ENCODE measurements around the gene AASDH.
A peak's percentile ranks its signal among the peaks of the same experiment; 100 is the strongest.

AASDH gene

GRCh38 chr4:56387023-56388001 is at the start of gene AASDH:
TSS of gene AASDH (minus strand) at chr4:56387491. CDS start at chr4:56384299, 3,192 bp downstream.
- DNase-seq (ENCODE audit: low read depth in 2 of 2) = peak; percentile 87 to 93

GRCh38 chr4:56435140-56435926 is 48.0 kb upstream of the AASDH start, which contains the start of gene PPAT:
TSS of gene PPAT (minus strand) at chr4:56435615. CDS start at chr4:56435477, 138 bp downstream.
- peak; percentile 97 to 98 for DNase-seq (ENCODE audit: low read depth in 2 of 2)

GRCh38 chr4:56434599-56435139 is 47.4 kb upstream of the AASDH start:
- DNase-seq (ENCODE audit: low read depth in 2 of 2) = peak in 1 of 2 donors; percentile 25

- DNase-seq (ENCODE audit: low read depth in 2 of 2) = no peak
Observed at GRCh38 chr4:56433280-56433679, 46.0 kb upstream of the AASDH start.

GRCh38 chr4:56430203-56430602 is 42.9 kb upstream of the AASDH start:
- DNase-seq (ENCODE audit: low read depth in 2 of 2) = no peak

GRCh38 chr4:56427179-56427578 is 39.9 kb upstream of the AASDH start:
- DNase-seq (ENCODE audit: low read depth in 2 of 2) = no peak

GRCh38 chr4:56426273-56426672 is 39.0 kb upstream of the AASDH start:
- no peak for DNase-seq (ENCODE audit: low read depth in 2 of 2)

- DNase-seq (ENCODE audit: low read depth in 2 of 2) = no peak
Observed at GRCh38 chr4:56425518-56425917, 38.2 kb upstream of the AASDH start.

- DNase-seq (ENCODE audit: low read depth in 2 of 2) = no peak
Observed at GRCh38 chr4:56424697-56425514, 37.6 kb upstream of the AASDH start.

- DNase-seq (ENCODE audit: low read depth in 2 of 2) = no peak
Observed at GRCh38 chr4:56424176-56424575, 36.9 kb upstream of the AASDH start.

GRCh38 chr4:56417396-56417795 is 30.1 kb upstream of the AASDH start:
- no peak for DNase-seq (ENCODE audit: low read depth in 2 of 2)

- DNase-seq (ENCODE audit: low read depth in 2 of 2) = no peak
Observed at GRCh38 chr4:56416349-56416748, 29.1 kb upstream of the AASDH start.

- DNase-seq (ENCODE audit: low read depth in 2 of 2) = no peak
Observed at GRCh38 chr4:56414135-56414670, 26.9 kb upstream of the AASDH start.

- DNase-seq (ENCODE audit: low read depth in 2 of 2) = no peak
Observed at GRCh38 chr4:56410247-56411062, 23.2 kb upstream of the AASDH start.

GRCh38 chr4:56409511-56410090 is 22.3 kb upstream of the AASDH start:
- no peak for DNase-seq (ENCODE audit: low read depth in 2 of 2)

GRCh38 chr4:56408978-56409377 is 21.7 kb upstream of the AASDH start:
- no peak for DNase-seq (ENCODE audit: low read depth in 2 of 2)

- DNase-seq (ENCODE audit: low read depth in 2 of 2) = no peak
Observed at GRCh38 chr4:56406151-56406550, 18.9 kb upstream of the AASDH start.

GRCh38 chr4:56405016-56405415 is 17.7 kb upstream of the AASDH start:
- no peak for DNase-seq (ENCODE audit: low read depth in 2 of 2)

- DNase-seq (ENCODE audit: low read depth in 2 of 2) = no peak
Observed at GRCh38 chr4:56400560-56400959, 13.3 kb upstream of the AASDH start.

- DNase-seq (ENCODE audit: low read depth in 2 of 2) = no peak
Observed at GRCh38 chr4:56391270-56391669, 4.0 kb upstream of the AASDH start.
